Measurements from ENCODE around the gene KRTAP5-5.

KRTAP5-5 gene

DNA sequence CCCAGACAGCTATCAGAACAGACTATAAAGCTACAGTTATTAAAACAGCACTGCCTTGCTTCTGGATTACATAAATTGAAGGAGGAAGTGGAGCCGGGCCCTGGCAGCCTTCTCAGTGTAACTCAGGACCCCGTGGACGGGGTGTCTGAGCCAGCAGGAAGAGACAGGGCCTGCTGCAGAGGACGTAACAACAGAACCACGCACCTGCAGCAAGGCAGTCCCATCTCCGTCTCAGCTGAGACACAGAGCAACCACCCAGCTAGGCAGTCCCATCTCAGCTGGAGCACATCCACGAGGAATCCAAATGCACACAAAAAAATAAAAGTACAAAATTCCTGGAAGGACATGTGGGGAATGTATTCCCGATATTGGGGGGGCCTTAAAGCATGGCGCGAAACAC, 50.3 kb downstream of the KRTAP5-5 start:
- Mint-ChIP-seq H3K4me3 (no peak overlapping the region), H3K36me3 (no peaks in the 10 kb centered on the region), H3K9me3 (no peaks in the 10 kb centered on the region), H3K4me1 (no peaks in the 10 kb centered on the region), H3K27ac (no peak overlapping the region), H3K27me3 (peaks cover 19% of the 10 kb centered on the region)
- DNase-seq: no peak
- CTCF ChIA-PET: interaction anchor here (0.6 to 2.7 kb wide), 3 partner anchors 11 to 14 kb away, joined by 3 to 15 read pairs (median 6); no protein-coding TSS in a partner anchor
